Rectal smooth muscle tissue (tissue), 1 donor: Measurements from ENCODE around the gene FGD4.

Experiments used
- H3K27ac ChIP-seq: one replicate; pipeline ENCODE4 v1.7.0; 2013; ENCODE audit warnings: low read depth, low read length, inconsistent platforms
- H3K27me3 ChIP-seq: one replicate; pipeline ENCODE4 v1.7.0; 2013; ENCODE audit warnings: low read length; ENCODE audit not compliant: control insufficient read depth, insufficient read depth
- H3K36me3 ChIP-seq: one replicate; pipeline ENCODE4 v1.7.0; 2013; ENCODE audit warnings: low read length; ENCODE audit not compliant: control insufficient read depth, insufficient read depth
- H3K4me1 ChIP-seq: one replicate; pipeline ENCODE4 v1.7.0; 2013; ENCODE audit warnings: low read length; ENCODE audit not compliant: control insufficient read depth, insufficient read depth
- H3K4me3 ChIP-seq: one replicate; pipeline ENCODE4 v1.7.0; 2013; ENCODE audit warnings: low read length
- H3K9ac ChIP-seq: one replicate; pipeline ENCODE4 v1.7.0; 2013; ENCODE audit warnings: low read length

Gene FGD4

DNA sequence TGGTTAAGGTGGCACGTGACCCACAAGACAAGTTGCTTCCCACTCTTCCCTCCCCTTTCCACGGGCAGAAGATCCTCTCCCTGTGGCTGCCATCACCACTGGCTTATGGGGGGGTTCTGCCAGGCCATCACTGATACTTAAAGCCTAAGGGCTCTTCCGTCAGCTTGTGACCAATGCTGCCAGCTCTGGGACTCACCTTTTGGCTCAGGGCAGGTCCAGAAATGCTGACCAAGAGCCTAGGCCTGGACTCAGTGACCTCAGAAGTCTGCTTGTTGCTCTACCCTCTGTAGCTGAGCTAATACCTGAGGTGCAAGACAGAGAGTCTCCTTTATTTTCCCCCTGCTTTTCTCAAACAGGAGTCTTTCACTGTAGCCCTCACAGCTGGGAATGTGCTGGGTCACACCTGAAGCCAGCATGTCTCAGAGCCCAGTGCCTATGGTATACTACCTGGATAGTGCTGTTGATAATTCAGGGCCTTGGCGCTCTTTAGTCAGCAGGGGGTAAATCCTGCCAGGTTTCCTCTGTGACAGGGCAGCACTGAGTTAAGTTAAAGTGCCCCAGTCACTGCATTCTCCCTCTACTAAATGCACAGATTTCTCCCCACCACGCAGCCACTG, 19.7 kb downstream of the FGD4 start:
- H3K4me1 ChIP-seq: no peaks in the 10 kb centered on the region
- H3K27ac ChIP-seq: no peak overlapping the region
- H3K27me3 ChIP-seq: no peaks in the 10 kb centered on the region
- no peak overlapping the region for H3K4me3 ChIP-seq
- no peak overlapping the region for H3K9ac ChIP-seq
- H3K36me3 ChIP-seq: no peaks in the 10 kb centered on the region

DNA sequence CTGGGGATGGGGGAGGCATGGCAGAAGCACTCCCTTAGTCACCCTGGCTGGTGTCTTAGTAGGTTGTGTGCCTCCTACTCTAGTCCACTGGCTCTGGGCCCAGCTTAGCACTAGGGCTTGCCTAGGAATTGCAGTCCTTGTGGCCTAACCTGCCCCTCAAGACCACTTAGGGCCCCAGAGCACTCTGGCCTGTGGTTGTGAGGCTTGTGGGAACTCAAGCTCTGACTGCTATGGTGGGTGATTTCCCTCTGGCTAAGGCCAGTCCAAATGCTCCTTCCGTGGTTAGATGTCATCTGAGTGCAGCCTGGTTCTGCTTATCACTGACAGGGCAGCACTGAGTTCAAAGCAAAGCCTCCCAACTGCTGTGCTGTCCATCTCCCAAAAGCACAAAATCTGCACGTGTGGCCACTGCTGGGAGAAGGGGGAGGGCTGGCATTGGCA, 20.2 kb downstream of the FGD4 start:
- Histone ChIP-seq H3K4me1 (no peaks in the 10 kb centered on the region), H3K4me3 (no peak overlapping the region), H3K27ac (no peak overlapping the region), H3K9ac (no peak overlapping the region), H3K36me3 (no peaks in the 10 kb centered on the region), H3K27me3 (no peaks in the 10 kb centered on the region)

DNA sequence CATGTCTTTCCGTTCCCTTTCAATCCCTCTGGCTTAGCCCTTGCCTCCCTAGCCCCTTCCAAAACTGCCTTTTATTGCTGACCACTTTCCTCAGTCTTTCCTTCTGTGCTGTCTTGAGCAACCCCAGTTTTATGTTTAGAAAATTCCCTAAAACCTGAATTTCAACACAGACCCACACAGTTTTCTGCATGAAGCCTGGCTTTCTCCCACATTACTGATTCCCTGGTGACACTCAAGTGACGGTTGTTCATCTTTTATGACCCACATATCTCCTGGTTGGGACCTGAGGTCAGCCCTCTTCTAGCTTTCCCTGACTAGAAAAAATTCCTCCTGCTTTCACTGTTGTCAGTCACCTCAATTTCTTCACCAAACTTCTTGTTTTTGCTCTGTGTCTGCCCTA, 21.0 kb downstream of the FGD4 start:
- H3K27me3 ChIP-seq: no peaks in the 10 kb centered on the region
- H3K27ac ChIP-seq: no peak overlapping the region
- H3K36me3 ChIP-seq: no peaks in the 10 kb centered on the region

DNA sequence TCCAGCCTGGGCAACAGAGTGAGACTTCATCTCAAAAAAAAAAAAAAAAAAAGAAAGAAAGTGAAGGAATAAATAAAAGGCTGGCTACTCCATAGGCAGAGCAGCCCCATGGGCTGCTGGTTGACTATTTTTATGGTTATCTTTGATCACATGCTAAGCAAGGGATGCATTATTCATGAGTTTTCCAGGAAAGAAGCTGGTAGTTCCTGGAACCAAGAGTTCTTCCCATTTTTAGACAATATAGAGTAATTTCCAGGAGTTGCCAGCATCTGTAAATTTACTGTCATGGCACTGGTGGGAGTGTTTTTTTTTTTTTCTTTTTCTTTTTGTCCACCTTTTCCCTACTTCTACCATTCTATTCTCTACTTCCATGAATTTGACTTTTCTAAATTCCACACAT, 24.2 kb downstream of the FGD4 start:
- no peaks in the 10 kb centered on the region for H3K27me3 ChIP-seq
- H3K9ac ChIP-seq: no peak overlapping the region
- H3K27ac ChIP-seq: no peak overlapping the region
- no peaks in the 10 kb centered on the region for H3K4me1 ChIP-seq
- no peaks in the 10 kb centered on the region for H3K36me3 ChIP-seq
- H3K4me3 ChIP-seq: no peak overlapping the region

More for the DNA sequence above, 21.0 kb downstream of the FGD4 start:
- Histone ChIP-seq H3K4me3 (no peak overlapping the region), H3K9ac (no peak overlapping the region), H3K4me1 (no peaks in the 10 kb centered on the region)

DNA sequence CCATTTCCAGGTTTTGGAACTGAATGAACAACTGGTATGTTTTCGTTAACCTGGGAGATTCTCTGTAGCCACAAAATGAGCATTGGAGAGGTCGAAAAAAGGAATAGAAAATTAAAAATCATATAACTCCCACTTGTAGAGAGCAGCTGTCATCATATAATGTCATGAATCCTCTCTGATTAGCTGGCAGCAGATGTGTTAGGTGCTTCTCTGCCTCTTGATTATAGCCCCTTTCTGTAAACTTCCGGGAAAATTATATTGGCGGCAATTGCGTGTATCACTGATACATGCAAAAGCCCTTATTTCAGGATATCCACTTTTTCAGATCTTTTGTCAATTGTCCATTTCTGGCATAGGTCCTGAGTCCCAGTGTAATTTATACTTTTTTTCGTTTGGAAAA, 31.7 kb downstream of the FGD4 start:
- H3K4me1 ChIP-seq: no peaks in the 10 kb centered on the region
- H3K27me3 ChIP-seq: no peaks in the 10 kb centered on the region
- H3K27ac ChIP-seq: no peak overlapping the region
- no peak overlapping the region for H3K9ac ChIP-seq
- no peak overlapping the region for H3K4me3 ChIP-seq
- H3K36me3 ChIP-seq: no peaks in the 10 kb centered on the region

DNA sequence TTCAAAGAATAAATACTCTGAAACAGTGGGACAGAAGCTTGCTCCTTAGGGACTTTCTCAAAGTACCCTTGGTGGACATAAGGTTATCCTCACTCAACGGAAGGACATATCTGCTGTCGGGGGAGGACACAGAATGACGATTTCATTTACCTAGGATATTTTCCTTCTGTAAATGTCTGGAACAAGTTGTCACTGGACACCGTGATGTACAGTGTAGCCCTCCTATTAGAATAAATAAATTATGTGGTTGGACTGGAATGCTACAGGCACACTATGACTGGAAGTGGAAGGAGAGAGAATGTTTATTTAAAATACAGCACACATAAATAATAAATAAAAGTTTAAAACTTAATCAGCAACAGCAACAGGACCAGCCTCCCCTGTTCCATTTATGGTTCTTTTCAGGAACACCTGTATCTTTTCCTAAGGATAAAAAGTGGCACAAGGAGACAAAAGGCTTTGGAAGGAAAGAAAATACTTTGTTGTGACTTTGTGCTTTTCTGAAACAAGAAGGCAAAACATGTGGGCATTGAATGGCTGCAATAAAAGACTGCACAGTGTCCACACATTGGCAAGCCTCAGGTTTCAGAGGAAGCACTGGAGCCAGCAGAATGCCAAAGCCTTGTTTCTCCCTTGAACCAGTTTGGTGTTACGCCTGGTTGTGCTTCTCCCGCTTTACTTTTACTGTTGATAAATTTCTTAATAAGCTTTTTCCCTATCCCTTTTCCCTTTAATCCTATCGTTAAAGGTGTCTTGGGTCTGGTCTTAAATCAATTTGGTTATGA, 36.8 kb downstream of the FGD4 start:
- Histone ChIP-seq H3K4me1 (no peaks in the 10 kb centered on the region), H3K4me3 (no peak overlapping the region), H3K9ac (no peak overlapping the region), H3K27me3 (no peaks in the 10 kb centered on the region), H3K36me3 (no peaks in the 10 kb centered on the region), H3K27ac (no peak overlapping the region)

DNA sequence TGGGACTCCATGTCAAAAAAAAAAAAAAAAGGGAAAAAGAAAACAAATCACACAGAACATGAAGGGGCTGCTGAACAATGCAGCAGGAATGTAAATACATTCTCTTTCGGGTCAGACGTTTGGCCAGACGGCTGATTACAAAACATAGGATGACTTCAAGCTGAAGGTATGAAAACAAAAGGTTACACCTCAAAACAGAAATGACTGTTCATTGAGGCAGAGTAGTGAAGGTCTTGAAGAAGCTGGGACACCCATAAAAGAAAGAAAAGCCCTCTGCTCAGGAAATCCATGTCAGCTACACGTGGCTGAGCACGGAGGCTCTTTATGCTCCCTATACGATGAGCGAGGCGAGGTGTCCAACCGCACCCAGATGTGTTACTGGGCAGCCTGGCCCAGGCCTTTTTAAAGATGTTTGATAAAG, 37.7 kb downstream of the FGD4 start:
- Histone ChIP-seq H3K4me1 (no peaks in the 10 kb centered on the region), H3K4me3 (no peak overlapping the region), H3K9ac (no peak overlapping the region), H3K36me3 (no peaks in the 10 kb centered on the region), H3K27me3 (no peaks in the 10 kb centered on the region), H3K27ac (no peak overlapping the region)

DNA sequence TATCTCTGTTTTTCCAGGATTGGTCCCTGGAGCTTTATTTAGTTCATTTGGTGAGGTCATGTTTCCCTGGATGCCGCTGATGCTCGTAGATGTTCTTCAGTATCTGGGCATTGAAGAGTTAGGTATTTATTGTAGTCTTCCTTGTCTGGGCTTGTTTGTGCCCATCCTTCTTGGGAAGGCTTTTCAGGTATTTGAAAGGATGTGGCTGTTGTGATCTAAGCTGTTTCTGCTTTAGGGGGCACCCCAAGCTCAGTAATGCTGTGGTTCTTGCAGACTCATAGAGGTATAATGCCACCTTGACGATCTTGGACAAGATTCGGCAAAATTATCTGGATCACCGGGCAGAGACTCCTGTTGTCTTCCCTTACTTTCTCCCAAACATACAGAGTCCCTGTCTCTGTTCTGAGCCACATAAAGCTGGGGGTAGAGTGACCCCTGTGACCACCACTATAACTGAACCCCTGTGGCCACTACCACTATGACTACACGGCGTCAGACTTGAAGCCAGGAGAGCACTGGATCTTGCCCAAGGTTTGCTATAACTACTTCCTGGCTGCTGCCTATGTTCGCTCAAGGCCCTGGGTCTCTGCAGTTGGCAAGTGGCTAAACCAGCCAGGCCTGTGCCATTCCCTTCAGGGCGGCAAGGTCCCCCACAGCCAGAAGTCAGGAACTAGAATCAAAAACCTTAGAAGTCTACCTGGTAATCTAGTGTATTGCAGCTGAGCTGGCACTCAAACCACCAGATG, 40.9 kb downstream of the FGD4 start:
- Histone ChIP-seq H3K36me3 (no peaks in the 10 kb centered on the region), H3K4me1 (no peaks in the 10 kb centered on the region), H3K9ac (no peak overlapping the region), H3K4me3 (no peak overlapping the region), H3K27me3 (no peaks in the 10 kb centered on the region), H3K27ac (no peak overlapping the region)

DNA sequence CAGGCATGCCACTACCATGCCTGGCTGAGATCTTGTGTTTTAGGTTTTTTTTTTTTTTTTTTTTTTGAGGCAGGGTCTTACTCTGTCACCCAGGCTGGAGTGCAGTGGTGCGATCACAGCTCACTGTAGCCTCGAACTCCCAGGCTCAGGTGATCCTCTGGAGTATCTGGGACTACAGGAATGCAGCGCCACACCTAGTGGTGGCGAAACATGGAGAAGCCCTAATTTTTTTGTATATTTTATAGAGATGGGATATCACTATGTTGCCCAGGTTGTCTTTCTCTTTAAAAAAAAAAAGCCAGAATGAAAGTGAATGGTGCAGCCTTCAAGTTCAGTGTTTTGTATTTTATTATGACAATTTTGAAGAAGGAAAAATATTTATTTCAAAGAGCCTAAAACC, 44.1 kb downstream of the FGD4 start:
- no peak overlapping the region for H3K9ac ChIP-seq
- no peak overlapping the region for H3K27ac ChIP-seq
- no peaks in the 10 kb centered on the region for H3K36me3 ChIP-seq
- H3K4me3 ChIP-seq: no peak overlapping the region
- no peaks in the 10 kb centered on the region for H3K27me3 ChIP-seq
- no peaks in the 10 kb centered on the region for H3K4me1 ChIP-seq

DNA sequence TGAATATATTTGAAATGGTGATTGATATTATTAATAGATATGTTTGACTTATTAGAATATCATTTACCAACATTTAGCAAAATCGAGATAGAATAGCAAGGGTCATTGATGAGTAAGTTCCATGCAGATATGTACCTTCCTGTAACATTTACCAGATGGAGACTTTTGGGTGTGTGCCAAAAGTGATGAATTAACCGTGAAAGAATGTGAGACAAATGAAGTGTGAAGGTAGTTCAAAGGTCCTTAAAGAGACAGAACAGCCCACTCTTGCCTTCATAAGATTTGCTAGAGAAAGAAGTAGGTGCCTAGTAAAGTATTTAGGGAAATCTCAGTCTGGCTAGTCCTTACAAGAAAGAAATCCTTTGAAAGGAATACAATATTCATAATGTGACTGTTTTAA, 45.5 kb downstream of the FGD4 start:
- Histone ChIP-seq H3K4me3 (no peak overlapping the region), H3K36me3 (no peaks in the 10 kb centered on the region), H3K9ac (no peak overlapping the region), H3K27me3 (no peaks in the 10 kb centered on the region), H3K27ac (no peak overlapping the region), H3K4me1 (no peaks in the 10 kb centered on the region)

DNA sequence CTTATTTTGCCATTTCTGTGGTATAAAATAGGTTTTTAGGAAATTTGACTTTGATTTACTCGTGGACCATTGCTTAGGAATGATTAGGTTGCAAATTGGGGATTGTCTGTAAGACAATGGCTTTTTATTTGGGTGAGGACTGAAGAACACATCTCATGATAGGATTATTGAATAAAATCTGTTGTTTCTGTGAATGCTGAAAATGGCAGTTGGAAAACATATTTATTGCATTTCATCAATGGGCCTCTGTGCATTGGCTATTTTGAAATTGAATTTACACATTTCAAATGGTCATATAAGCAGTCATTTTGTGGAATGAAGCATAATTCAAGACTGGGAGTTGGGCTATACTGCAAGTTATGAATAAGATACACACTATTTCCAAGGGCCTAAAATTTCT, 46.0 kb downstream of the FGD4 start:
- H3K27ac ChIP-seq: no peak overlapping the region
- no peak overlapping the region for H3K9ac ChIP-seq
- no peaks in the 10 kb centered on the region for H3K4me1 ChIP-seq

DNA sequence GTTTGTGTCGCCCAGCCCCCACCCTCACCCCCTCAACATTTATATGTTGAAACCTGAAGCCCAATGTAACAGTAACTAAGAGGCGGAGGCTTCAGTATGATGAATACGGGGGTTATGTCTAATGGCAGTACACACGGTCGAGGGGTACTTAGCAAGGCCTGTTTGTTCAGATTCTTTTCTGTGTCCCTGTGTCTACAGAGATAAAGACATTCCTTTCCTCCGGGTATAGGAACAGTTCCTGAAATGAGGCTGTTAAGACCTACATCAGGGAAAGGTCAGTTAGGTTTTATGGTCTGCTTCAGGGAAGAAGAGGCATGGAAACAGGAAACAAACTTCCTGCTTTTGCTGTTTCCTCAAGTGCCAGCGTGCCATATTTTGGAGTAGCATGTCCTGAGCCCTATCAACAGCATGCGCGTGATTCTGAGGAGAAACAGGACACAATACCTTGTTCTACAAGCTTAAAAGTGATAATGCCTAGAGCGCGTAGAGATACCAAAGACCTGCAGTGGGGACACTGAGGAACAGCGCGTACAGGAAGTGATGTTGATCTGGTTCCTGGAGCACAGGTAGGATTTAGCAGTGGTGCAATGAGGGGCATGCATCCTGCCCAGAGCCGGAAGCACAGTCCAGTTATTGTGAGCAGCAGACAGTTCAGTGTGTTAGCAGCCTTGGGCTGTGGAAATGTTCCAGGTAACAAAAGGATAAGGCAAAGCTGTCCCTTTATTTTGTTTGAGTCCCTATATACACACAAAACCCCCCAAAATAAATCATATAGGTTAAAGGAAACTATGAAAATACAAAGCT, 47.2 kb downstream of the FGD4 start:
- H3K4me3 ChIP-seq: no peak overlapping the region
- H3K9ac ChIP-seq: no peak overlapping the region
- H3K27ac ChIP-seq: no peak overlapping the region
- H3K27me3 ChIP-seq: no peaks in the 10 kb centered on the region
- H3K4me1 ChIP-seq: no peaks in the 10 kb centered on the region
- H3K36me3 ChIP-seq: no peaks in the 10 kb centered on the region

More for the DNA sequence above, 46.0 kb downstream of the FGD4 start:
- Histone ChIP-seq H3K36me3 (no peaks in the 10 kb centered on the region), H3K27me3 (no peaks in the 10 kb centered on the region), H3K4me3 (no peak overlapping the region)
